Adrenal gland (tissue), 19 donors: ENCODE measurements around the gene SLU7. TPM values are rescaled to one million over a fixed set of nuclear protein-coding genes. Genes with fewer than 3 reads are reported as not detected.

ENCODE experiments used
- DNase-seq, 7 donors: peaks; one replicate each; pipeline ENCODE4 v3.0.0-alpha.2; 2019 to 2020
- H3K27ac ChIP-seq, 5 donors: fragments of 200-600 bp; sonication (generic) in 4 of 5; 1 replicate in 3 of 5; 2 replicates in 2 of 5; pipeline versions ENCODE4 v1.5.1 to v1.8.0; 2016 to 2020; ENCODE audit warnings: mild to moderate bottlenecking in 1 of 5
- H3K27me3 ChIP-seq: fragments of 200-600 bp; 2 replicates; pipeline ENCODE4 v1.8.0; 2021
- H3K36me3 ChIP-seq, 2 donors: fragments of 200-600 bp; replicated peaks in 1 of 2; 1 replicate in 1 of 2; 2 replicates in 1 of 2; pipeline versions ENCODE4 v1.5.1 to v1.8.0; 2018 to 2022
- H3K4me1 ChIP-seq, 2 donors: fragments of 200-600 bp; replicated peaks in 1 of 2; 1 replicate in 1 of 2; 2 replicates in 1 of 2; pipeline versions ENCODE4 v1.5.1 to v1.8.0; 2018 to 2021
- H3K4me3 ChIP-seq, 4 donors: fragments of 200-600 bp; sonication (generic) in 3 of 4; one replicate each; pipeline ENCODE4 v1.5.1; 2016 to 2018
- H3K9me3 ChIP-seq, 3 donors: fragments of 200-600 bp; sonication (generic) in 1 of 3; replicated peaks in 1 of 3; 1 replicate in 2 of 3; 2 replicates in 1 of 3; pipeline versions ENCODE4 v1.5.1 to v1.8.0; 2016 to 2021
- POLR2A ChIP-seq, 2 donors: fragments of 450-650 bp; IDR thresholded peaks; one replicate each; pipeline ENCODE4 v1.6.1; 2017; ENCODE audit warnings: antibody characterized with exemption in 2 of 2, mild to moderate bottlenecking in 2 of 2, moderate library complexity in 1 of 2
- WGBS, 4 donors: extraction: QIAGEN DNeasy Blood & Tissue Kit in 2 of 4; methylation state at CpG; one replicate each; pipeline versions ENCODE4 v1.1.5 to v1.1.7; 2013 to 2017; 5-methylcytosine and 5-hydroxymethylcytosine counted together
- intact Hi-C, 2 donors: fragments of 100-400 bp; cut with DNase I; formaldehyde crosslinking; loops; one replicate each; pipeline versions ENCODE4 v1.14.1 to v1.15.0; 2022 to 2023
- long read RNA-seq, 10 donors: library from polyadenylated mRNA in 3 of 10; unstranded in 2 of 10; stranded (forward) in 1 of 10; transcript quantifications; one replicate each; pipeline ENCODE4 v2.0.0 and lab custom pipeline, GENCODE V29; 2021 to 2026
- polyA plus RNA-seq, 3 donors: library from polyadenylated mRNA; stranded (reverse); fragments of 200-250 nt in 2 of 3; fragments of 350-450 nt in 1 of 3; fragmentation: Illumina TruSeq in 1 of 3; extraction: RNeasy Lipid Tissue Mini Kit (QIAGEN cat#74804) in 1 of 3; gene quantifications; one replicate each; pipeline ENCODE4 v1.2.3, GENCODE V29; 2013 to 2014
- total RNA-seq, 9 donors: library from RNA; depleted of rRNA in 4 of 9; stranded (reverse); fragments of >200 nt in 4 of 9; fragments of 120-200 nt in 1 of 9; fragmentation: NEBNext Ultra II Directional in 1 of 9; extraction: Animal tissue kit (Norgen Biotek cat#: 25700) in 1 of 9; gene quantifications; one replicate each; pipeline versions ENCODE4 v1.1.0 to v1.2.4, GENCODE V29; 2013 to 2023
- TF ChIP-seq, protein P1 (sequence below), 6 experiments: fragments of 450-650 bp in 4 of 6; fragments of 200-600 bp in 2 of 6; sonication (generic) in 1 of 6; IDR thresholded peaks; 1 replicate in 5 of 6; 2 replicates in 1 of 6; pipeline versions ENCODE4 v1.5.1 to v1.8.0; 2016 to 2021; ENCODE audit warnings: antibody characterized with exemption in 6 of 6, mild to moderate bottlenecking in 2 of 6, moderate library complexity in 1 of 6
- donor health status: healthy with polysubstance abuse.
- donor health status: Bipolar disorder and iron deficiency.
- donor health status: DM: yes; HTN: yes; CAD: no.
- donor health status: DM: no; HTN: no; CAD: no.
- donor health status: DM: no; HTN: no; CAD: no.
- donor health status: DM: yes; HTN: yes; CAD: no.

Gene SLU7
- total RNA-seq = 100 to 1,000 TPM in 1 of 9 donors, 10 to 100 TPM in 8; 34.6 to 138 (median 46.2) TPM
- polyA plus RNA-seq = 10 to 100 TPM; 27.1 to 50.2 (median 49.1) TPM
- long read RNA-seq, donor 1, partial matches to known transcripts = 15 of 20 reads
- long read RNA-seq, donor 1, other reads (novel, unspliced or antisense) = 0 of 20 reads
- long read RNA-seq, donor 2, partial matches to known transcripts = 13 of 17 reads
- long read RNA-seq, donor 2, other reads (novel, unspliced or antisense) = 0 of 17 reads
- long read RNA-seq, donor 3, partial matches to known transcripts = 9 of 11 reads
- long read RNA-seq, donor 3, other reads (novel, unspliced or antisense) = 0 of 11 reads
- long read RNA-seq, donor 4, partial matches to known transcripts = 28 of 35 reads
- long read RNA-seq, donor 4, other reads (novel, unspliced or antisense) = 4 of 35 reads
- long read RNA-seq, donor 5, transcript SLU7-201 (16 exons, 3,793 nt) = major isoform, 33 of 43 reads
- long read RNA-seq, donor 5, partial matches to known transcripts = 4 of 43 reads
- long read RNA-seq, donor 5, other reads (novel, unspliced or antisense) = 6 of 43 reads
- long read RNA-seq, donor 6, partial matches to known transcripts = 22 of 29 reads
- long read RNA-seq, donor 6, other reads (novel, unspliced or antisense) = 6 of 29 reads
- long read RNA-seq, donor 7, partial matches to known transcripts = 0 of 1 reads
- long read RNA-seq, donor 7, other reads (novel, unspliced or antisense) = 0 of 1 reads
- long read RNA-seq, donor 8, transcript SLU7-201 (16 exons, 3,793 nt) = major isoform, 5 of 14 reads
- long read RNA-seq, donor 8, partial matches to known transcripts = 8 of 14 reads
- long read RNA-seq, donor 8, other reads (novel, unspliced or antisense) = 0 of 14 reads
- long read RNA-seq, donor 9, partial matches to known transcripts = 7 of 10 reads
- long read RNA-seq, donor 9, other reads (novel, unspliced or antisense) = 0 of 10 reads
- long read RNA-seq, donor 10, partial matches to known transcripts = 9 of 10 reads
- long read RNA-seq, donor 10, other reads (novel, unspliced or antisense) = 0 of 10 reads

DNA sequence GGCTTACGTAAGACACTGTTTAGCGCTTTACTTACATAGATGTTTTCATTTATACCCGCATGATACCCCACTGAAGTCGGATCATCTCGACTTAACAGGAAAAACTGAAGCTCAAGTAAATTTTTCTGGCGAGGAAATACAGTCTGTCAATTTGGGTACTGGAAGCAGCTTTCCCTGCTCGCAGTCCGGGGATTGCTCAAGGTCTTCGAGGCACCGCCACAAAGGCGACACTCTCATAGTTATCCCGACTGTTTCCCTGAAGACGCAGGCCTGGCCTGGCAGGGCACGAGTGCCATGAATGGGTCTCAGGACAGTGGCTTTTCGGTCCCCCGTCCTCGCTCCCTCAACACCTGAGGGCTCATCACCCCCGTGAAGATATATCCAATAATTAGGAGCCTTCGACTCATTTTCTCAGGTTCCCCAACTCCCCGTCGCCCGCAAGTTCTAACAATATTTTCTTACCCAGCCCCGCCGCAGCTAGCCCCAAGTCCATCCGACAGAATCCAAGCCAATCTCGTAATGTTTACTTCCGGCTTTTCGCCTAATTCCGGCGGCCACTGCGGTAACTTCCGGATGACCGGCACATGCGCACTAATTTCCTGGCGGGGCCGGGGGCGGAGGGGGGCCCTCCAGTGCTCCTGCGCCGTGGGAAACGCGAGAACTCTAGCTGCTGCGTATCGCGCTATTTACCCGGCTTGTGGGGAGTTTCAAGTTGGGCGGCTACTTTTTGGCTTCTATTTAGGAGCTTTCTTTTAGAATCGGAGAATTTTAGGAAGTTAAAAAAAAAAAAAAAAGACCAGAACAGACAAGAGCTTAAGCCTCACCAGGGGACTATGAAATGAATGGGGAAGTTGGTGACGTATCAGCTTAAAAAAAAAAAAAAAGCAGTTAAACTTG, at the start of gene SLU7:
Gene SLU7, minus strand, starts transcription at position 521 of the 897 bp plus-strand sequence. CDS start 3,787 bp downstream, outside the sequence.
- H3K4me1 ChIP-seq = peaks cover 12 to 33% of the 10 kb centered on the region in 2 donors
- peak within 1 kb of the TSS in 3 of 4 donors; percentile 59 to 74 (median 71) for H3K4me3 ChIP-seq
- no peaks in the 10 kb centered on the region for H3K27me3 ChIP-seq
- 0 to 1% (median 1%) methylated on average over 47 to 48 of the region's 48 CpGs for WGBS, 4 donors
- intact Hi-C loops = no loop called here
- TF ChIP-seq, protein P1, sequence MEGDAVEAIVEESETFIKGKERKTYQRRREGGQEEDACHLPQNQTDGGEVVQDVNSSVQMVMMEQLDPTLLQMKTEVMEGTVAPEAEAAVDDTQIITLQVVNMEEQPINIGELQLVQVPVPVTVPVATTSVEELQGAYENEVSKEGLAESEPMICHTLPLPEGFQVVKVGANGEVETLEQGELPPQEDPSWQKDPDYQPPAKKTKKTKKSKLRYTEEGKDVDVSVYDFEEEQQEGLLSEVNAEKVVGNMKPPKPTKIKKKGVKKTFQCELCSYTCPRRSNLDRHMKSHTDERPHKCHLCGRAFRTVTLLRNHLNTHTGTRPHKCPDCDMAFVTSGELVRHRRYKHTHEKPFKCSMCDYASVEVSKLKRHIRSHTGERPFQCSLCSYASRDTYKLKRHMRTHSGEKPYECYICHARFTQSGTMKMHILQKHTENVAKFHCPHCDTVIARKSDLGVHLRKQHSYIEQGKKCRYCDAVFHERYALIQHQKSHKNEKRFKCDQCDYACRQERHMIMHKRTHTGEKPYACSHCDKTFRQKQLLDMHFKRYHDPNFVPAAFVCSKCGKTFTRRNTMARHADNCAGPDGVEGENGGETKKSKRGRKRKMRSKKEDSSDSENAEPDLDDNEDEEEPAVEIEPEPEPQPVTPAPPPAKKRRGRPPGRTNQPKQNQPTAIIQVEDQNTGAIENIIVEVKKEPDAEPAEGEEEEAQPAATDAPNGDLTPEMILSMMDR (IDR thresholded peaks at IDR 0.05) = no peak
- peak; percentile 18 to 81 for TF ChIP-seq POLR2A (IDR thresholded peaks at IDR 0.05)
- peaks cover 0 to 12% of the 10 kb centered on the region in 2 donors for H3K36me3 ChIP-seq
- no peaks in the 10 kb centered on the region for H3K9me3 ChIP-seq
- peak; percentile 95 to 98 (median 96) for DNase-seq
- peak within 1 kb of the TSS; percentile 75 to 90 (median 85) for H3K27ac ChIP-seq

DNA sequence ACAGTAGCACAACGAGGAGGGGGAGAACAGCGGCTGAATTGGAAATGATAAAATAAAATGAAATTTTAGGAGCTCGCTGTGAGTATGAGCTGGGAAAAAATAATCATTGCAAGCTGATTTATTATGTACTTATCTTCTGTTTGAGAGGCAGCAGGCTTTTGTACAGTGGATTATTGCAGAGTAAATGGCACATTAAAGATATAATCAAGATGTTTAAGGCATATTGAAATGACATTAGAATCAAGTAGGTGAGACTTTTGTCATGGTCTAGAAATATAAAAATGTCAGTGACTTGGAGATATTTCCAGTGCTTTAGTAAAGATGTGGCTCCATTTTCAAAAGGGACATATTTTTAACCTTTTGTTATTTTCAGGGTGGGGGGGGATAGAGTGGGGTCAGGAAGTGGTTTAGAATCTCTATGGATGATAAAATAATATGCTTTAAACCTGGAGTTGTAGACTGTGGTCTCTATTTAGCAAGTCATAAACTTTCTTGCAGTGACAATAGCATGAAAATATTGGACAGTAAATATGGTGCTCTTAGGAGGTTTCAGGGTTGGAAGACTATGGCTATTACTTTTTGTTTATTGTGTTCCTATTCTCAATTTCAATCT, 49.6 kb upstream of the SLU7 start:
- intact Hi-C loops = no loop called here
- Histone ChIP-seq H3K4me1 (peaks cover 0 to 5% of the 10 kb centered on the region in 2 donors), H3K27me3 (no peaks in the 10 kb centered on the region), H3K36me3 (no peaks in the 10 kb centered on the region), H3K9me3 (no peaks in the 10 kb centered on the region), H3K27ac (peak overlapping the region in 1 of 5 donors; percentile 30), H3K4me3 (peak overlapping the region in 1 of 4 donors; percentile 18)
- no peak for TF ChIP-seq POLR2A (IDR thresholded peaks at IDR 0.05)
- TF ChIP-seq, protein P1 (IDR thresholded peaks at IDR 0.05) = no peak
- WGBS, 4 donors = 41 to 46% (median 44%) methylated on average over 3 of the region's 3 CpGs
- DNase-seq = no peak

DNA sequence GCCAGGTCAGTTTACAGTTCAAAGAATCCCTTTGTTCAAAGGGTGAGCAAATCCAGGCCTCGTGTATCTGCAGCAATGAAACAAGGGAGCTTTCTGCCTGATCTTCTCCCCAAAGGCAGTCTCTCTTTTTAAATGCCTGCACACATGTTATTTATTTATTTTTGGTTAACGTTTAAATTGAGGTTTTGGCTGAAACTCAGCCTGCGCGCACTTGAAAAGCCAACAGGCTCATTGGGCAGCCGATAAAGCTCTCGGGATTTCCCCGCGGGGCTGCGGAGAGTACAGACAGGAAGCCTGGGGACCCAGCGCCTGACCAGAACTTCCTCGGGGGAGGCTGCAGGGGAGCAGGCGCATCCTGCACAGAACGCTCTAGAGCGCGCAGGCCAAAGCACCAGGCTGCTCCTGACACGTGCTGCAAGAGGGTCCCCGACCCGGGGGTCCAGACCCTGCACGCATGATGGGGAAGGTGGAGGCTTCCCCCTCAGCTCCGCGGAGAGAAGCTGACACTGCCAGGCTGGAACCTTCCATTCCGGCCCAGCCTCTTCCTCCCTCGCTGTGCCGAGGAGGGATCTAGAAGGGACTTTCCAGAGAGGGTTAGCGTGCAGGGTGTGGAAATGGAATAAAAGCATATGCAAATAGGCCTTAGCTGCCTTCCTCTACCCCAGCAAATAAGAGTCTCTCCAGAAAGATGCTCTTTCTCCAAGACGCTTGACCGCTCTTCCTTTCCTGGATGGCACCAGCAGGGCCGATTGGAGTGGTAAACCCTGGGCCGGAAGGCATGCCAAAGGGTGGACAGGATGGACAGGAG, 48.9 kb upstream of the SLU7 start:
- Histone ChIP-seq H3K27ac (peak overlapping the region in 2 of 5 donors; percentile 30 to 48), H3K27me3 (no peaks in the 10 kb centered on the region), H3K36me3 (no peaks in the 10 kb centered on the region), H3K4me3 (peak overlapping the region in 2 of 4 donors; percentile 11 to 18), H3K4me1 (peaks cover 0 to 5% of the 10 kb centered on the region in 2 donors), H3K9me3 (no peaks in the 10 kb centered on the region)
- TF ChIP-seq, protein P1 (IDR thresholded peaks at IDR 0.05) = no peak
- no peak for TF ChIP-seq POLR2A (IDR thresholded peaks at IDR 0.05)
- intact Hi-C loops = no loop called here
- DNase-seq = peak; percentile 25 to 61 (median 33)
- WGBS, 4 donors = 42 to 58% (median 46%) methylated on average over 20 to 29 of the region's 29 CpGs
